Stimulated activated CD4-positive, alpha-beta T cell treated with anti-CD3 and anti-CD28 coated beads, Interleukin-4, amount 100 ng/mL, for 48 hours (primary cell): Measurements from ENCODE around the gene PEX6.
"Not testable (repeated sequence)": the region's sequence is repeated elsewhere in the genome, so short reads cannot be mapped to it uniquely, and the experiment has no call there.

Experiments used
- DNase-seq, 2 donors: peaks; one replicate each; pipeline ENCODE4 v3.0.0-alpha.2; 2020; ENCODE audit warnings: low read depth in 2 of 2

PEX6 gene

GRCh38 chr6:42967228-42967627 lies 11.8 kb downstream of the PEX6 start:
- no peak for DNase-seq

GRCh38 chr6:42966571-42966970 lies 12.4 kb downstream of the PEX6 start:
- no peak for DNase-seq

GRCh38 chr6:42963855-42964605 lies 15.0 kb downstream of the PEX6 start:
- DNase-seq, result peak; percentile 18 to 21

GRCh38 chr6:42963179-42963854 lies 15.7 kb downstream of the PEX6 start:
- DNase-seq, result no peak

GRCh38 chr6:42962502-42963178 lies 16.3 kb downstream of the PEX6 start:
- no peak for DNase-seq

- DNase-seq, result no peak
Observed at GRCh38 chr6:42962096-42962495, 16.9 kb downstream of the PEX6 start.

GRCh38 chr6:42961020-42961470 lies 17.9 kb downstream of the PEX6 start:
- no peak for DNase-seq

- DNase-seq, result peak in 1 of 2 donors; percentile 25
Observed at GRCh38 chr6:42960243-42961019, 18.6 kb downstream of the PEX6 start, which contains the start of gene GNMT. TSS of gene GNMT (plus strand) at chr6:42960754. CDS start at chr6:42960768, 14 bp downstream.

GRCh38 chr6:42959917-42960242 lies 19.1 kb downstream of the PEX6 start:
- DNase-seq, result no peak

GRCh38 chr6:42958125-42958524 lies 20.9 kb downstream of the PEX6 start:
- no peak for DNase-seq

GRCh38 chr6:42954405-42954804 lies 24.6 kb downstream of the PEX6 start:
- DNase-seq, result not testable (repeated sequence)

- DNase-seq, result no peak
Observed at GRCh38 chr6:42952389-42952788, 26.6 kb downstream of the PEX6 start.

- DNase-seq, result no peak
Observed at GRCh38 chr6:42947950-42948349, 31.0 kb downstream of the PEX6 start.

GRCh38 chr6:42942444-42942843 lies 36.5 kb downstream of the PEX6 start:
- no peak for DNase-seq

- not testable (repeated sequence) for DNase-seq
Observed at GRCh38 chr6:42941356-42941755, 37.6 kb downstream of the PEX6 start.

GRCh38 chr6:42940493-42941045 lies 38.4 kb downstream of the PEX6 start:
- no peak for DNase-seq

GRCh38 chr6:42939810-42940167 lies 39.2 kb downstream of the PEX6 start:
- DNase-seq, result no peak

- DNase-seq, result no peak
Observed at GRCh38 chr6:42938987-42939809, 39.8 kb downstream of the PEX6 start.

- DNase-seq, result no peak
Observed at GRCh38 chr6:42938428-42938796, 40.6 kb downstream of the PEX6 start.

- DNase-seq, result no peak
Observed at GRCh38 chr6:42937548-42938427, 41.2 kb downstream of the PEX6 start.
